ENCODE results near the gene ZBTB11. TPM values are rescaled to one million over a fixed set of nuclear protein-coding genes. Genes with fewer than 3 reads are reported as not detected.

Gene ZBTB11
- total RNA-seq, 1 experiment from 2014 or later: 22.4 TPM

DNA sequence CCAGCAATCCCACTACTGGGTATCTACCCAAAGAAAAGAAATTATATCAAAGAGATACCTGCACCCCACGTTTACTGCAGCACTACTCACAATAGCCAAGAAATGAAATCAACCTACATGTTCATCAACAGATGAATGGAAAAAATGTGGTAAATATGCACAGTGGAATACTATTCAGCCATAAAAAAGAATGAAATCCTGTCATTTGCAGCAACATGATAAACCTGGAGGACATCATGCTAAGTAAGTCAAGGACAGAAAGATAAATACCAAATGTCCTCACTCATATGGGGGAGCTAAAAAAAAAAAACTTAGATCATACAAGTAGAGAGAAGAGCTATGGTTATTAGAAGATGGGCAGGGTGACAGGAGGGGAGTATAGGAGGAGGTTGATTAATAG lies 9.1 kb downstream of the ZBTB11 start:
- TF ChIP-seq, protein P1, sequence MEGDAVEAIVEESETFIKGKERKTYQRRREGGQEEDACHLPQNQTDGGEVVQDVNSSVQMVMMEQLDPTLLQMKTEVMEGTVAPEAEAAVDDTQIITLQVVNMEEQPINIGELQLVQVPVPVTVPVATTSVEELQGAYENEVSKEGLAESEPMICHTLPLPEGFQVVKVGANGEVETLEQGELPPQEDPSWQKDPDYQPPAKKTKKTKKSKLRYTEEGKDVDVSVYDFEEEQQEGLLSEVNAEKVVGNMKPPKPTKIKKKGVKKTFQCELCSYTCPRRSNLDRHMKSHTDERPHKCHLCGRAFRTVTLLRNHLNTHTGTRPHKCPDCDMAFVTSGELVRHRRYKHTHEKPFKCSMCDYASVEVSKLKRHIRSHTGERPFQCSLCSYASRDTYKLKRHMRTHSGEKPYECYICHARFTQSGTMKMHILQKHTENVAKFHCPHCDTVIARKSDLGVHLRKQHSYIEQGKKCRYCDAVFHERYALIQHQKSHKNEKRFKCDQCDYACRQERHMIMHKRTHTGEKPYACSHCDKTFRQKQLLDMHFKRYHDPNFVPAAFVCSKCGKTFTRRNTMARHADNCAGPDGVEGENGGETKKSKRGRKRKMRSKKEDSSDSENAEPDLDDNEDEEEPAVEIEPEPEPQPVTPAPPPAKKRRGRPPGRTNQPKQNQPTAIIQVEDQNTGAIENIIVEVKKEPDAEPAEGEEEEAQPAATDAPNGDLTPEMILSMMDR (conservative IDR thresholded peaks at IDR 0.05; ENCODE audit: low read depth, low read length): no peak
- TF ChIP-seq EZH2 (IDR thresholded peaks at IDR 0.05; ENCODE audit: borderline replicate concordance, low read depth, low read length, poor library complexity, severe bottlenecking): no peak
- intact Hi-C loops (cut with micrococcal nuclease; ENCODE audit: unreplicated experiment): no loop called here
- DNase-seq (ENCODE audit: low spot score): no peak
- H3K27me3 ChIP-seq (replicated peaks; ENCODE audit: insufficient read depth, low read depth, low read length, poor library complexity): no peaks in the 10 kb centered on the region
- ChIA-PET CTCF (interaction anchor here (0.7 kb wide), 1 partner anchor 1416 kb away, joined by 3 read pairs; no protein-coding TSS in a partner anchor), POLR2A (ENCODE audit: low non-redundant PET) (no interaction called here)
- no TSS peak for BruUV-seq (replicated peaks)
- H3K36me3 ChIP-seq (ENCODE audit: insufficient read depth, low read length, poor library complexity, severe bottlenecking): peaks cover 37% of the 10 kb centered on the region
- no peaks in the 10 kb centered on the region for H3K4me1 ChIP-seq (ENCODE audit: insufficient read depth, low read length, poor library complexity, severe bottlenecking)
- no peak overlapping the region for H3K4me3 ChIP-seq (ENCODE audit: low read depth, low read length, poor library complexity, severe bottlenecking)
- no peaks in the 10 kb centered on the region for H3K9me3 ChIP-seq (ENCODE audit: low read depth, low read length, poor library complexity, severe bottlenecking)
- H3K27ac ChIP-seq (ENCODE audit: low read depth, low read length, poor library complexity, severe bottlenecking): no peak overlapping the region

DNA sequence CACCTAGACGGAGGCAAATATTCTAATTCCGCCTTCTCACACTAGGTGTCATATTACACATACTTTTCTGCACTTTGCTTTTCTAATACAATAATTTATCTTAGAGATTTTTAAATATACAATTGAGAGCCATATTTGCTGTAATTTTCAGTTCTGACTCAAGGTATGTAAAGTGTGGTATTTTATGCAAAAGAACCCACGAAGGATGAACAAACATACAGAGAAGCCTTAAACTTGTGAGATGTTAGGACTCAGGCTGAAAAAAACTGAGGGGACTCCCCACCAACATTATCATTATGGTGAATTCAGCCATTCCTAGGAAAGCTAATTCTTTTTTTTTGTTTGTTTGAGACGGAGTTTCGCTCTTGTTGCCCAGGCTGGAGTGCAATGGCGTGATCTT lies 9.6 kb downstream of the ZBTB11 start:
- no peak overlapping the region for H3K4me3 ChIP-seq (ENCODE audit: low read depth, low read length, poor library complexity, severe bottlenecking)
- ChIA-PET CTCF (no interaction called here), POLR2A (ENCODE audit: low non-redundant PET) (no interaction called here)
- H3K9me3 ChIP-seq (ENCODE audit: low read depth, low read length, poor library complexity, severe bottlenecking): no peaks in the 10 kb centered on the region
- H3K36me3 ChIP-seq (ENCODE audit: insufficient read depth, low read length, poor library complexity, severe bottlenecking): peaks cover 37% of the 10 kb centered on the region
- no peak overlapping the region for H3K27ac ChIP-seq (ENCODE audit: low read depth, low read length, poor library complexity, severe bottlenecking)
- BruUV-seq (replicated peaks): no TSS peak
- H3K4me1 ChIP-seq (ENCODE audit: insufficient read depth, low read length, poor library complexity, severe bottlenecking): no peaks in the 10 kb centered on the region
- H3K27me3 ChIP-seq (replicated peaks; ENCODE audit: insufficient read depth, low read depth, low read length, poor library complexity): no peaks in the 10 kb centered on the region
- intact Hi-C loops (cut with micrococcal nuclease; ENCODE audit: unreplicated experiment): no loop called here
- no peak for TF ChIP-seq EZH2 (IDR thresholded peaks at IDR 0.05; ENCODE audit: borderline replicate concordance, low read depth, low read length, poor library complexity, severe bottlenecking)
- TF ChIP-seq, protein P1 (conservative IDR thresholded peaks at IDR 0.05; ENCODE audit: low read depth, low read length): no peak
- no peak for DNase-seq (ENCODE audit: low spot score)

DNA sequence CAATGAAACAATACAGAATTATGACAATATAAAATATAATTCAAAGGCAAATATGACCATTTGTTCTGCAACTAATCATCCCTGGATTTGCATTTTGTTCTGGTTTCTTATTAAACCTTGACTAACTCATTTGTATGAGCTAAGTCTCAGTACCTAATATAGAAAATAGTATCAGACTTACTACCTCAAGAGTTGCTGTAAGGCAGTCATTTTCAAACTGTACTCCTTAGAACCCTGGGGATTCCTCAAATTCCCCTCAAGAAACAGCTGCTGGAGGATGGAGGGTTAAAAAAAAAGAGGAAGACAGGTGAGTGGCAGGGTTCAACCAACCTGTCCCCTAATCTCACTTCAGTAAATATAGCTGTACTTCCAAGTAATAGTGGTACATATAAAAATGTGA lies 11.1 kb downstream of the ZBTB11 start:
- Histone ChIP-seq H3K36me3 (ENCODE audit: insufficient read depth, low read length, poor library complexity, severe bottlenecking) (peaks cover 33% of the 10 kb centered on the region), H3K27ac (ENCODE audit: low read depth, low read length, poor library complexity, severe bottlenecking) (no peak overlapping the region), H3K9me3 (ENCODE audit: low read depth, low read length, poor library complexity, severe bottlenecking) (no peaks in the 10 kb centered on the region), H3K27me3 (replicated peaks; ENCODE audit: insufficient read depth, low read depth, low read length, poor library complexity) (no peaks in the 10 kb centered on the region), H3K4me3 (ENCODE audit: low read depth, low read length, poor library complexity, severe bottlenecking) (no peak overlapping the region), H3K4me1 (ENCODE audit: insufficient read depth, low read length, poor library complexity, severe bottlenecking) (no peaks in the 10 kb centered on the region)
- POLR2A ChIA-PET (ENCODE audit: low non-redundant PET): no interaction called here
- DNase-seq (ENCODE audit: low spot score): no peak
- intact Hi-C loops (cut with micrococcal nuclease; ENCODE audit: unreplicated experiment): no loop called here
- no peak for TF ChIP-seq EZH2 (IDR thresholded peaks at IDR 0.05; ENCODE audit: borderline replicate concordance, low read depth, low read length, poor library complexity, severe bottlenecking)
- TF ChIP-seq, protein P1 (conservative IDR thresholded peaks at IDR 0.05; ENCODE audit: low read depth, low read length): no peak
- no TSS peak for BruUV-seq (replicated peaks)
- CTCF ChIA-PET: no interaction called here

All from A673 (cell line).